ENCODE data around the gene SYT5. TPM values are rescaled to one million over a fixed set of nuclear protein-coding genes. Genes with fewer than 3 reads are reported as not detected.

SYT5 gene
- total and polyA plus RNA-seq, 2 experiments from 2014 or later: 0.98 to 1.4 TPM

DNA sequence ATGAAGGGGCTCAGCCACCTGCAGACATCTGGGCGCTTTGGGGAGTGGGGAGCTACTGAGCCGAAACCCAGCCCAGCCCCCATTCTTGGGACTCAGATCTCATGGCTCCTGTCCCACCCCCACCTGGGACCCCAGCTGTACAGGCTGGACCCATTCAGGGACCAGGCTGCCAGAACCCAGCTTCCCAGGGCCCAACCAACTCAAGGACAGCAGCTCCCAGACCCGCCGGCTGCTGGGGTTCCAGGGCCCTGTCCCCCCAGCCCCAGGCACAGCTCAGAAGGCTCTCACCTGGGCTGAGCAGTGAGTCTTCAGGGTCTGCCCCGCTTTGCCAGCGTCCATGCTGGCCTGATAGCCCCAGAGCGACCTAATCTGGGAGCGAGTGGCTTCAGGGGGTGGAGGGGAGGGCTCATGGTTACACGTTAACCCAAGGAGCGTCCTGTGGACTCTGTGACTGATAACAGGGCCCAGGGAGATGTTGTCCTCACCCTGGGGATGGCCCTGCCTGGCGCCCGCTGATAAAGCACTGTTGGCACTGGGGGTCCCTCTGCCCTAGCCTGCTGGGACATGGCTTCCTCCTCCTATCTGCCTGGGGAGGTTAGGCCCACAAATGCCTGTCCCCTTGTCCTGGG lies 48.4 kb upstream of the SYT5 start, which contains the start of gene TMEM86B:
TSS of gene TMEM86B (minus strand) at position 361 of the 629 bp plus-strand sequence. CDS start at position 339, 22 bp downstream.
- H3K4me1 ChIP-seq (ENCODE audit: insufficient read depth): peaks cover 19% of the 10 kb centered on the region
- H3K9me3 ChIP-seq (ENCODE audit: low read depth): no peaks in the 10 kb centered on the region
- H3K9me2 ChIP-seq (replicated peaks; ENCODE audit: insufficient read depth): no peaks in the 10 kb centered on the region
- peak within 1 kb of the TSS; percentile 82 for H3K4me2 ChIP-seq
- peak within 1 kb of the TSS; percentile 97 for H3K27ac ChIP-seq
- H3K4me3 ChIP-seq: no peak within 1 kb of the TSS
- no peak within 1 kb of the TSS for H2AFZ ChIP-seq
- no peaks in the 10 kb centered on the region for H4K20me1 ChIP-seq (ENCODE audit: insufficient read depth, poor library complexity, severe bottlenecking)
- WGBS (ENCODE audit: low lambda C conversion rate, missing lambda C conversion rate): 60% methylated on average over 11 of the region's 12 CpGs
- peaks cover 21% of the 10 kb centered on the region for H3K79me2 ChIP-seq
- no peaks in the 10 kb centered on the region for H3K27me3 ChIP-seq
- peak; percentile 83 for DNase-seq (ENCODE audit: low spot score)
- TF ChIP-seq EZH2 (IDR thresholded peaks at IDR 0.05; ENCODE audit: borderline replicate concordance) (no peak), CTCF (IDR thresholded peaks at IDR 0.05; ENCODE audit: poor library complexity) (no peak), EZH2phosphoT487 (IDR thresholded peaks at IDR 0.05; ENCODE audit: low read depth, severe bottlenecking, unreplicated experiment) (no peak)
- no peaks in the 10 kb centered on the region for H3K36me3 ChIP-seq (replicated peaks; ENCODE audit: insufficient read depth, low read depth)

GRCh38 chr19:55228015-55228391 lies 47.9 kb upstream of the SYT5 start:
- WGBS (ENCODE audit: low lambda C conversion rate, missing lambda C conversion rate): 42% methylated on average over 17 of the region's 17 CpGs
- no peak overlapping the region for H3K4me3 ChIP-seq
- H3K79me2 ChIP-seq: peaks cover 21% of the 10 kb centered on the region
- peak; percentile 41 for DNase-seq (ENCODE audit: low spot score)
- peaks cover 19% of the 10 kb centered on the region for H3K4me1 ChIP-seq (ENCODE audit: insufficient read depth)
- H3K27me3 ChIP-seq: no peaks in the 10 kb centered on the region
- TF ChIP-seq EZH2 (IDR thresholded peaks at IDR 0.05; ENCODE audit: borderline replicate concordance): no peak
- TF ChIP-seq EZH2phosphoT487 (IDR thresholded peaks at IDR 0.05; ENCODE audit: low read depth, severe bottlenecking, unreplicated experiment): no peak
- no peak for TF ChIP-seq CTCF (IDR thresholded peaks at IDR 0.05; ENCODE audit: poor library complexity)
- H3K27ac ChIP-seq: peak overlapping the region; percentile 97
- H3K9me3 ChIP-seq (ENCODE audit: low read depth): no peaks in the 10 kb centered on the region
- H2AFZ ChIP-seq: no peak overlapping the region
- peak overlapping the region; percentile 82 for H3K4me2 ChIP-seq
- no peaks in the 10 kb centered on the region for H4K20me1 ChIP-seq (ENCODE audit: insufficient read depth, poor library complexity, severe bottlenecking)
- H3K36me3 ChIP-seq (replicated peaks; ENCODE audit: insufficient read depth, low read depth): no peaks in the 10 kb centered on the region
- no peaks in the 10 kb centered on the region for H3K9me2 ChIP-seq (replicated peaks; ENCODE audit: insufficient read depth)

DNA sequence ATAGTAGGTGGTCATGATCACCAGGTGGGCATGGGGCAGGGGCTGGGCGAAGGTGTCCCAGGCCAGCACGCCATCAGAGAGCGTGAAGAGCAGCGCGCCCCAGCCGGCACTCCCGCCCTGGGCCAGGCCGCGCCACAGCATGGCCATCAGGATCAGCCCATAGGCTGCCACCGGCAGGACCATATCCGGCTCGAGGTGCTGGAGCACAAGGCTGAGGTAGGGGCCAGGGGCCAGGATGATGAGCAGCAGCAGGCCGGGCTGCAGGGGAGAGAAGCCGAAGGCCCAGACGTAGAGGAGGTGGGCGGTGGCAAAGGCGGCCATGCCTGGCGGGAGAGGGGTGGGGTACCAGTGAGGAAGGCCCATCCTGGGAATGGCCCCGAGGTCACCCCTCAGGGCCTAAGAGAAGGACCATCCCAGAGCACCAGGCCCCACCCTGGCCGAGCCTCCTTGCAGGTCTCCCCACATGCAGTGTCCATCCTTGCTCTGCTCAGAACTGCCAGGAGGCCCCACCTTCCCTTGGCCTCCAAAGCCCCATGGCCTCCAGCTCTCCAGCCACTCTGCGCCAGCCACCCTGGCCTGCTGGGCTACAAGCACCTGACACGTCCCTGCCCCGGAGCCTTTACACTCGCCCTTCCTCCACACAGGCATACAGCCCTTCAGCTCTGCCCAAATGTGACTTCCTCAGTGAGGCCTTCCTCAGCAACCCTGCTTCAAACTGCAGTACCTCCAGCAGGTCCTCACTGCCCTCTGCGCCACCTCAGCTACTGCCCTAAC lies 47.3 kb upstream of the SYT5 start:
- no peak overlapping the region for H2AFZ ChIP-seq
- H3K9me2 ChIP-seq (replicated peaks; ENCODE audit: insufficient read depth): no peaks in the 10 kb centered on the region
- no peaks in the 10 kb centered on the region for H3K9me3 ChIP-seq (ENCODE audit: low read depth)
- no peak for DNase-seq (ENCODE audit: low spot score)
- WGBS (ENCODE audit: low lambda C conversion rate, missing lambda C conversion rate): 90% methylated on average over 21 of the region's 25 CpGs
- peak overlapping the region; percentile 97 for H3K27ac ChIP-seq
- H3K36me3 ChIP-seq (replicated peaks; ENCODE audit: insufficient read depth, low read depth): no peaks in the 10 kb centered on the region
- no peaks in the 10 kb centered on the region for H4K20me1 ChIP-seq (ENCODE audit: insufficient read depth, poor library complexity, severe bottlenecking)
- no peaks in the 10 kb centered on the region for H3K27me3 ChIP-seq
- peaks cover 21% of the 10 kb centered on the region for H3K79me2 ChIP-seq
- H3K4me1 ChIP-seq (ENCODE audit: insufficient read depth): peaks cover 19% of the 10 kb centered on the region
- TF ChIP-seq EZH2phosphoT487 (IDR thresholded peaks at IDR 0.05; ENCODE audit: low read depth, severe bottlenecking, unreplicated experiment) (no peak), CTCF (IDR thresholded peaks at IDR 0.05; ENCODE audit: poor library complexity) (no peak), EZH2 (IDR thresholded peaks at IDR 0.05; ENCODE audit: borderline replicate concordance) (no peak)
- H3K4me2 ChIP-seq: peak overlapping the region; percentile 82
- H3K4me3 ChIP-seq: no peak overlapping the region

Data from hepatocyte (in vitro differentiated cells).